Endothelial cell of umbilical vein (primary cell): ENCODE measurements around the gene SLC10A7. TPM values are rescaled to one million over a fixed set of nuclear protein-coding genes. Genes with fewer than 3 reads are reported as not detected.

Source experiments
- BruUV-seq: library from RNA; stranded (reverse); fragments of 400-500 nt; replicated peaks from 2 replicates; lab custom pipeline; 2021; lab: Mats Ljungman, UMichigan
- CTCF ChIA-PET: fragments of 300-600, 350-600 bp; sonication (Branson Sonifier 250); formaldehyde crosslinking; loops from one replicate; lab custom pipeline; 2021; ENCODE audit warnings: antibody characterized with exemption, inconsistent platforms; lab: Charles Lee
- POLR2A ChIA-PET: fragments of 300-600, 350-600 bp; sonication (Branson Sonifier 250); formaldehyde crosslinking; loops from one replicate; lab custom pipeline; 2021; ENCODE audit warnings: antibody characterized with exemption, inconsistent platforms; lab: Charles Lee
- DNase-seq: peaks from one replicate; pipeline ENCODE4 v3.0.0-alpha.2; 2011; ENCODE audit warnings: low read depth, low spot score
- FAIRE-seq: peaks from 2 replicates; lab custom pipeline; 2011; peaks lifted over from hg19 to GRCh38; lab: Jason Lieb, UNC
- H2AFZ ChIP-seq: 2 replicates; pipeline ENCODE4 v1.6.0; 2012; ENCODE audit warnings: low read depth, low read length, control low read depth, inconsistent platforms
- H3K27ac ChIP-seq: 2 replicates; pipeline ENCODE4 v1.5.1; 2011; ENCODE audit warnings: low read depth, mild to moderate bottlenecking, control low read depth, low read length, moderate library complexity; ENCODE audit not compliant: insufficient read depth
- H3K27me3 ChIP-seq, 2 experiments: 2 replicates each; pipeline versions ENCODE4 v1.6.0 to v1.6.1; 2011; ENCODE audit warnings: low read length in 2 of 2, mixed read lengths in 1 of 2; ENCODE audit not compliant: control insufficient read depth in 2 of 2, insufficient read depth in 2 of 2
- H3K36me3 ChIP-seq, 2 experiments: 2 replicates in 1 of 2; 3 replicates in 1 of 2; pipeline ENCODE4 v1.5.1; 2011; ENCODE audit warnings: low read length in 2 of 2, mild to moderate bottlenecking in 1 of 2, moderate library complexity in 1 of 2; ENCODE audit not compliant: control insufficient read depth in 2 of 2, insufficient read depth in 2 of 2; ENCODE audit errors: extremely low read depth in 1 of 2
- H3K4me1 ChIP-seq: 3 replicates; pipeline ENCODE4 v1.5.1; 2011; ENCODE audit warnings: mild to moderate bottlenecking, low read length; ENCODE audit not compliant: control insufficient read depth, insufficient read depth; ENCODE audit errors: extremely low read depth
- H3K4me2 ChIP-seq: 2 replicates; pipeline ENCODE4 v1.6.1; 2011; ENCODE audit warnings: low read length, control low read depth, mixed read lengths; ENCODE audit not compliant: insufficient read depth
- H3K4me3 ChIP-seq, 3 experiments: fragments of 200-600 bp in 1 of 3; sonication (generic), shearing (Covaris generic) in 1 of 3; replicated peaks in 1 of 3; 2 replicates each; pipeline ENCODE4 v1.5.1; 2011 to 2016; ENCODE audit warnings: control low read depth in 3 of 3, low read length in 3 of 3, mild to moderate bottlenecking in 2 of 3, inconsistent platforms in 1 of 3, low read depth in 1 of 3, moderate library complexity in 1 of 3; ENCODE audit not compliant: insufficient read depth in 1 of 3
- H3K79me2 ChIP-seq: 2 replicates; pipeline ENCODE4 v1.6.0; 2012; ENCODE audit warnings: low read length, inconsistent platforms; ENCODE audit not compliant: control insufficient read depth, insufficient read depth
- H3K9ac ChIP-seq: replicated peaks from 2 replicates; pipeline ENCODE3; 2011; ENCODE audit warnings: low read length, control low read depth; ENCODE audit not compliant: insufficient read depth; ENCODE audit errors: extremely low read depth
- H3K9me1 ChIP-seq: replicated peaks from 3 replicates; pipeline ENCODE4 v1.6.0; 2011; ENCODE audit warnings: mild to moderate bottlenecking, low read length; ENCODE audit not compliant: control insufficient read depth, insufficient read depth; ENCODE audit errors: extremely low read depth
- H3K9me3 ChIP-seq: replicated peaks from 2 replicates; pipeline ENCODE4 v1.5.1; 2012; ENCODE audit warnings: low read length, inconsistent platforms; ENCODE audit not compliant: control insufficient read depth, insufficient read depth
- H4K20me1 ChIP-seq: replicated peaks from 2 replicates; pipeline ENCODE3; 2011; ENCODE audit warnings: mild to moderate bottlenecking, low read length; ENCODE audit not compliant: control insufficient read depth, insufficient read depth; ENCODE audit errors: extremely low read depth
- EZH2 ChIP-seq: IDR thresholded peaks from 2 replicates; pipeline ENCODE4 v1.6.1; 2012; ENCODE audit warnings: borderline replicate concordance, low read depth, mild to moderate bottlenecking, moderate library complexity, low read length, inconsistent platforms; ENCODE audit not compliant: severe bottlenecking
- FOS ChIP-seq: IDR thresholded peaks from 2 replicates; pipeline ENCODE4 v1.6.1; 2011; ENCODE audit warnings: mild to moderate bottlenecking, low read length, moderate library complexity, borderline replicate concordance; ENCODE audit not compliant: insufficient read depth
- GATA2 ChIP-seq: IDR thresholded peaks from 2 replicates; pipeline ENCODE4 v1.7.0; 2011; ENCODE audit warnings: low read depth, mild to moderate bottlenecking, moderate library complexity, mixed read lengths, low read length; ENCODE audit not compliant: insufficient read length, insufficient read depth
- JUN ChIP-seq: IDR thresholded peaks from 2 replicates; pipeline ENCODE4 v1.6.1; 2011; ENCODE audit warnings: borderline replicate concordance, low read depth; ENCODE audit not compliant: insufficient read length, insufficient read depth
- MYC ChIP-seq: IDR thresholded peaks from one replicate; pipeline ENCODE4 v1.6.1; 2011; ENCODE audit warnings: mild to moderate bottlenecking, low read depth, low read length
- POLR2A ChIP-seq: IDR thresholded peaks from 2 replicates; pipeline ENCODE4 v1.6.1; 2012; ENCODE audit warnings: low read depth, mild to moderate bottlenecking, control low read depth, low read length
- POLR2AphosphoS5 ChIP-seq: IDR thresholded peaks from 2 replicates; pipeline ENCODE4 v1.6.1; 2012; ENCODE audit warnings: low read depth, mild to moderate bottlenecking, control low read depth, low read length, moderate library complexity; ENCODE audit not compliant: insufficient read depth
- dilution Hi-C: fragments of 300-500 bp; cut with MboI; formaldehyde crosslinking; loops from one replicate; pipeline ENCODE4 v1.15.0; 2019; ENCODE audit warnings: low sequenced_read_pairs; ENCODE audit not compliant: extremely low pct_ligation_motif_present
- intact Hi-C: fragments of 100-400 bp; cut with micrococcal nuclease; formaldehyde crosslinking; loops from one replicate; pipeline ENCODE4 v1.10.0; 2022
- polyA plus RNA-seq, 4 experiments: library from polyadenylated mRNA; depleted of rRNA in 3 of 4; stranded (reverse) in 3 of 4; unstranded in 1 of 4; fragments of >200 nt; gene quantifications; 2 replicates each; pipeline versions ENCODE4 v1.2.1 to v1.2.3, GENCODE V29; 2011 to 2012; ENCODE audit warnings: missing spikeins in 1 of 4
- total RNA-seq: library from RNA; stranded (reverse); gene quantifications from 2 replicates; pipeline ENCODE4 v1.2.3, GENCODE V29; 2021
- TF ChIP-seq, protein P1 (sequence below), 2 donors: IDR thresholded peaks; 1 replicate in 1 of 2; 2 replicates in 1 of 2; pipeline ENCODE4 v1.5.1; 2011; ENCODE audit warnings: low read length in 2 of 2, mild to moderate bottlenecking in 2 of 2, moderate library complexity in 2 of 2, control low read depth in 1 of 2, inconsistent platforms in 1 of 2, low read depth in 1 of 2; ENCODE audit not compliant: insufficient read depth in 1 of 2; ENCODE audit errors: extremely low read depth in 1 of 2
- TF ChIP-seq, protein P2 (sequence below): IDR thresholded peaks from 2 replicates; pipeline ENCODE4 v1.6.1; 2011; ENCODE audit not compliant: insufficient read depth, insufficient read length

The SLC10A7 gene
- total and polyA plus RNA-seq, 2 donors (not counting 3 experiments of a cell fraction or from before 2014, with no cell fraction given): 13.6 to 20.4 TPM

DNA sequence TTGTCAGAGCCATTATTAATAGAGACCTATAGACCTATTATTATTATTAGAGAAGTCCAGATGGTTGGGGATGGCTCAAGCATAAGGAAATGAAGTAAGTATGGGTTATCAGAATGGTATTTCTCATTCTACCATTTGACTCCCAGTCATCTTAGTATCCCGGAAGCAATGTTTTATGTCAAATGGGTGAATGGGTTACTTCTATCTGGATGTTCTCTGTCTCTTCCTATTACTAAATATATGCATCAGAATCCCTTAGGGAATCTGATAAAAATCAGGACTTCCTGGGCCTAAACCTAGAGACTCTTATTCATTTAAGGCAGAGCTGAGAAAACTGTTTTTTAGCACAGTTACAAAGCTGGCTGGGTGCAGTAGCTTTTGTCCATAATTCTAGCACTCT lies 149.9 kb downstream of the SLC10A7 start:
- no TSS peak for BruUV-seq
- no peaks in the 10 kb centered on the region for H4K20me1 ChIP-seq
- FAIRE-seq (no peak), DNase-seq (peak; percentile 40)
- H3K4me1 ChIP-seq: peaks cover 47% of the 10 kb centered on the region
- H2AFZ ChIP-seq: no peak overlapping the region
- CTCF ChIA-PET: interaction anchor here (0.8 to 2.5 kb wide), 3 partner anchors 10 to 28 kb away, joined by 3 to 10 read pairs (median 3); no protein-coding TSS in a partner anchor
- H3K9me1 ChIP-seq: no peaks in the 10 kb centered on the region
- H3K4me3 ChIP-seq: no peak overlapping the region
- no peaks in the 10 kb centered on the region for H3K9me3 ChIP-seq
- no peaks in the 10 kb centered on the region for H3K79me2 ChIP-seq
- no peak overlapping the region for H3K9ac ChIP-seq
- H3K36me3 ChIP-seq: no peaks in the 10 kb centered on the region
- TF ChIP-seq POLR2A (no peak), POLR2AphosphoS5 (no peak), GATA2 (peak; percentile 94), MYC (no peak), EZH2 (no peak), FOS (peak; percentile 76), JUN (no peak)
- TF ChIP-seq, protein P1, sequence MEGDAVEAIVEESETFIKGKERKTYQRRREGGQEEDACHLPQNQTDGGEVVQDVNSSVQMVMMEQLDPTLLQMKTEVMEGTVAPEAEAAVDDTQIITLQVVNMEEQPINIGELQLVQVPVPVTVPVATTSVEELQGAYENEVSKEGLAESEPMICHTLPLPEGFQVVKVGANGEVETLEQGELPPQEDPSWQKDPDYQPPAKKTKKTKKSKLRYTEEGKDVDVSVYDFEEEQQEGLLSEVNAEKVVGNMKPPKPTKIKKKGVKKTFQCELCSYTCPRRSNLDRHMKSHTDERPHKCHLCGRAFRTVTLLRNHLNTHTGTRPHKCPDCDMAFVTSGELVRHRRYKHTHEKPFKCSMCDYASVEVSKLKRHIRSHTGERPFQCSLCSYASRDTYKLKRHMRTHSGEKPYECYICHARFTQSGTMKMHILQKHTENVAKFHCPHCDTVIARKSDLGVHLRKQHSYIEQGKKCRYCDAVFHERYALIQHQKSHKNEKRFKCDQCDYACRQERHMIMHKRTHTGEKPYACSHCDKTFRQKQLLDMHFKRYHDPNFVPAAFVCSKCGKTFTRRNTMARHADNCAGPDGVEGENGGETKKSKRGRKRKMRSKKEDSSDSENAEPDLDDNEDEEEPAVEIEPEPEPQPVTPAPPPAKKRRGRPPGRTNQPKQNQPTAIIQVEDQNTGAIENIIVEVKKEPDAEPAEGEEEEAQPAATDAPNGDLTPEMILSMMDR (IDR thresholded peaks at IDR 0.05; ENCODE audit: extremely low read depth in 1 of 2, insufficient read depth in 1 of 2, low read depth in 1 of 2, low read length in 2 of 2): no peak
- TF ChIP-seq, protein P2, sequence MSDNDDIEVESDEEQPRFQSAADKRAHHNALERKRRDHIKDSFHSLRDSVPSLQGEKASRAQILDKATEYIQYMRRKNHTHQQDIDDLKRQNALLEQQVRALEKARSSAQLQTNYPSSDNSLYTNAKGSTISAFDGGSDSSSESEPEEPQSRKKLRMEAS: no peak
- POLR2A ChIA-PET: interaction anchor here (0.8 kb wide), 1 partner anchor 36 kb away, joined by 4 read pairs; no protein-coding TSS in a partner anchor
- peak overlapping the region; percentile 44 for H3K27ac ChIP-seq
- H3K27me3 ChIP-seq: no peaks in the 10 kb centered on the region
- dilution Hi-C loops: no loop called here
- intact Hi-C loops: no loop called here
- no peak overlapping the region for H3K4me2 ChIP-seq
